ENCODE measurements around the gene SLC27A1. TPM values are rescaled to one million over a fixed set of nuclear protein-coding genes. Genes with fewer than 3 reads are reported as not detected.
"Not testable (repeated sequence)": the region's sequence is repeated elsewhere in the genome, so short reads cannot be mapped to it uniquely, and the experiment has no call there.

The SLC27A1 gene
- total RNA-seq, 1 experiment from 2014 or later = 8.1 TPM

GRCh38 chr19:17532116-17532515 is 61.8 kb downstream of the SLC27A1 start:
- no peak for DNase-seq (ENCODE audit: extremely low read depth, low read depth)

- no peak for DNase-seq (ENCODE audit: extremely low read depth, low read depth)
These were observed 62.2 kb downstream of the SLC27A1 start for GRCh38 chr19:17532557-17532956.

- no peak for DNase-seq (ENCODE audit: extremely low read depth, low read depth)
These were observed 64.4 kb downstream of the SLC27A1 start for GRCh38 chr19:17534767-17535166.

GRCh38 chr19:17536955-17537354 is 66.6 kb downstream of the SLC27A1 start:
- no peak for DNase-seq (ENCODE audit: extremely low read depth, low read depth)

- DNase-seq (ENCODE audit: extremely low read depth, low read depth) = no peak
These were observed 68.4 kb downstream of the SLC27A1 start for GRCh38 chr19:17538684-17539237.

GRCh38 chr19:17539238-17540117 is 69.2 kb downstream of the SLC27A1 start:
- DNase-seq (ENCODE audit: extremely low read depth, low read depth) = peak; percentile 85

GRCh38 chr19:17540174-17540573 is 69.8 kb downstream of the SLC27A1 start:
- no peak for DNase-seq (ENCODE audit: extremely low read depth, low read depth)

GRCh38 chr19:17541184-17541759 is 70.9 kb downstream of the SLC27A1 start:
- no peak for DNase-seq (ENCODE audit: extremely low read depth, low read depth)

GRCh38 chr19:17542042-17542441 is 71.7 kb downstream of the SLC27A1 start:
- no peak for DNase-seq (ENCODE audit: extremely low read depth, low read depth)

GRCh38 chr19:17542793-17543582 is 72.7 kb downstream of the SLC27A1 start:
- no peak for DNase-seq (ENCODE audit: extremely low read depth, low read depth)

GRCh38 chr19:17543986-17544385 is 73.7 kb downstream of the SLC27A1 start:
- no peak for DNase-seq (ENCODE audit: extremely low read depth, low read depth)

GRCh38 chr19:17544418-17544817 is 74.1 kb downstream of the SLC27A1 start:
- no peak for DNase-seq (ENCODE audit: extremely low read depth, low read depth)

GRCh38 chr19:17548145-17548544 is 77.8 kb downstream of the SLC27A1 start:
- no peak for DNase-seq (ENCODE audit: extremely low read depth, low read depth)

GRCh38 chr19:17549085-17549740 is 78.9 kb downstream of the SLC27A1 start:
- no peak for DNase-seq (ENCODE audit: extremely low read depth, low read depth)

- DNase-seq (ENCODE audit: extremely low read depth, low read depth) = no peak
These were observed 79.8 kb downstream of the SLC27A1 start for GRCh38 chr19:17550076-17550667.

- not testable (repeated sequence) for DNase-seq (ENCODE audit: extremely low read depth, low read depth)
These were observed 82.4 kb downstream of the SLC27A1 start for GRCh38 chr19:17552735-17553134.

- no peak for DNase-seq (ENCODE audit: extremely low read depth, low read depth)
These were observed 82.9 kb downstream of the SLC27A1 start for GRCh38 chr19:17553256-17553655.

GRCh38 chr19:17554968-17555479 is 84.7 kb downstream of the SLC27A1 start:
- no peak for DNase-seq (ENCODE audit: extremely low read depth, low read depth)

GRCh38 chr19:17555480-17555928 is 85.2 kb downstream of the SLC27A1 start, which contains the start of gene COLGALT1:
Gene COLGALT1 (plus strand): TSS chr19:17555649. CDS start chr19:17555714, 65 bp downstream.
- peak; percentile 92 for DNase-seq (ENCODE audit: extremely low read depth, low read depth)

All from NCI-H460 (cell line).